Amygdala (tissue), 56 donors: Measurements from ENCODE around the gene SRGAP1.

Source experiments
- DNase-seq, 56 donors: peaks; one replicate each; lab custom pipeline; 2025; lab: John Stamatoyannopoulos, UW

SRGAP1 gene

DNA sequence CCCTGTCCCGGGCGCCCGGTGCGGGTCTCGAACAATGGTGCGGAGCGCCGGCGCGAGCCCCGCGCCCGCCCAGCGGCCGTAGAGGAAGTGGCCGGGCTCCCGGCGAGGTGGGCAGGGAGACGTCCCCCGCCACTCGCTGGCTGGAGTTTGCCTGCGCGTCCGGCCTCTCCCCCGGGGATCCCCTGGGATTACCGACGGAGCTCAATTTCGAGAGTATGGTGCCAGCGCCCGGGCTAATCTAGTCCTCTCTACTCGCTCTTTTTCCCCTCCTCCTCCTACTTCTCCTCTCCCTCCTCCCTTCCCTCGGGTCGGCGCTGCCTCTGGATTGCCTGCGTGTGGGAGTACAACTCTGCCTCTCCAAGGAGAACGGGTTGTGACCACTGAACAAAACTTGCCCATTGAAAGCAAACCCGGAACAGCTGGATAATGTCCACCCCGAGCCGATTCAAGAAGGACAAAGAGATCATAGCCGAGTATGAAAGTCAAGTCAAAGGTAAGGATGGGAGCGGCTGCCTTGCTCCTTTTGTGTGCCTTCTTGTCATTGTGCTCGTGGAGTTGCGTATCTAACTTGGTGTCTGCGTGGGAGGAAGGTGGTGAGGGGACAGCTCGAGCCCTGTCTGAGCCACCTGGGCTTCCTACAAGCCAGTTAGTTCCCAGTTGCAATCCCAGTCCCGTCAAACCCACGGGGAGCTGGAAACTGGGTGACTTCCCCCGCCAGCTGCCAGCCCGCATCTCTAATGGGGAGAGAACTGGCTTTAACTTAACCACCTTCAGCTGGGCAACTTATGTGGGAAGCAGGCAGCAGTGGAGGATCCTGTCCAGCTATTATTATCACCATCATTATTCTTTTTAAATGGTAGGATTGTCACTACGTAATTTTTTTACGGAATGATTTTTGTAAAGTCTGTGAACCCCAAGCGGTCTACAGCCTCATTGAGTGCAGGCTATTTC, at the start of gene SRGAP1:
SRGAP1 (plus strand) TSS at position 310 of the 951 bp plus-strand sequence; CDS start at position 427, 117 bp downstream.
- peak in 47 of 56 donors; percentile 12 to 80 (median 60) for DNase-seq

DNA sequence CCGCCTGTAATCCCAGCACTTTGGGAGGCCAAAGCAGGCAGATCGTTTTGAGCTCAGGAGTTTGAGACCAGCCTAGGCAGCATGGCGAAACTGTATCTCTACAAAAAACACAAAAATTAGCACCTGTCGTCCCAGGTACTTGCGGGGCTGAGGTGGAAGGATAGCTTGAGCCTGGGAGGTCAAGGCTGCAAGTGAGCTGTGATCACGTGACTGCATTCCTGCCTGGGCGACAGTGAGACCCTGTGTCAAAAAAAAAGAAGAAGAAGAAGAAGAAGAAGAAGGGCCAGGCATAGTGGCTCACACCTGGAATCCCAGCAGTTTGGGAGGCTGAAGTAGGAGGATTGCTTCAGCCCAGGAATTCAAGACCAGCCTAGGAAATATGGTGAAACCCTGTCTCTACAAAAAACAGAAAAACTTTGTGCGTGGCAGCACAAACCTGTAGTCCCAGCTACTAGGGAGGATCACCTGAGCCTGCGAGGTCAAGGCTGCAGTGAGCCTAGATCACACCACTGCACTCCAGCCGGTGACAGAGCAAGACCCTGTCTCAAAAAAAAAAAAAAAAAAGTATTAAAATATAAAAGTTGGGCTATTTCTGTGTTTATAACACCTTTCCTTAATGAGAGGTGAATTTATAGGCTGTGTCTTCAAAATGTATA, 49.3 kb upstream of the SRGAP1 start:
- DNase-seq = no peak

DNA sequence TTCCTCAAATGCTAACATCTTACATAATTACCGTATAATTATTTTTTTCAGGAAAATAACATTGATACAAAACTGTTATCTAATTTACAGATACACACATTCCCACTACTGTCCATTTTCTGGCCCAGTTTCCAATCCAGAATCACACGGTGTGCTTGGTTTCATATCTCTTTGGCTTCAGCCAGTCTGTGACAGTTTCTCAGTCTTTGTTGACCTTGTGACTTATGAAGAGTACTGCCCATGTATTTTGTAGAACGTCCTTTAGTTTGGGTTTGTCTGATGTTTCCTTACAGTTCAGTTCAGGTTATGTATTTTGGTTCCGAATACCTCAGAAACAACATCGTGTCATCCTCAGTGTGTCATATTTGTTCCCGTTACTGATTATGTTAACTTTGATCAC, 48.6 kb upstream of the SRGAP1 start:
- DNase-seq = no peak

DNA sequence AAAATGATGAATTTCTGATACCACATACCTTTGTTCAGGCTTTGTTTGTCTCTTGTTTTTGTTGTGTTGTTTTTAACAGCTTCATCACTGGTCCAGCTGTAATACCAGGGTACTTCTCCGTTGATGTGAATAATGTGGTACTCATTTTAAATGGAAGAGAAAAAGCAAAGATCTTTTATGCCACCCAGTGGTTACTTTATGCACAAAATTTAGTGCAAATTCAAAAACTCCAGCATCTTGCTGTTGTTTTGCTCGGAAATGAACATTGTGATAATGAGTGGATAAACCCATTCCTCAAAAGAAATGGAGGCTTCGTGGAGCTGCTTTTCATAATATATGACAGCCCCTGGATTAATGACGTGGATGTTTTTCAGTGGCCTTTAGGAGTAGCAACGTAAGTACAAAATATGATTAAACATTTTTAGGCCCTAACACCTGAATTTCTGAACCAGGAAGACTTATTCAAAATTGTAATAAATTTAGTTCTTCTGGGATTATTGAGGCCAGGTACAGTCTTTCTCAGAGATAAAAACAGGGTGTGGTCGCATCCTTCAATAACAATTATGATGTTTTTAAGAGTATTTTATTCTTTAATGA, 42.4 kb upstream of the SRGAP1 start:
- DNase-seq = peak in 1 of 56 donors; percentile 34

DNA sequence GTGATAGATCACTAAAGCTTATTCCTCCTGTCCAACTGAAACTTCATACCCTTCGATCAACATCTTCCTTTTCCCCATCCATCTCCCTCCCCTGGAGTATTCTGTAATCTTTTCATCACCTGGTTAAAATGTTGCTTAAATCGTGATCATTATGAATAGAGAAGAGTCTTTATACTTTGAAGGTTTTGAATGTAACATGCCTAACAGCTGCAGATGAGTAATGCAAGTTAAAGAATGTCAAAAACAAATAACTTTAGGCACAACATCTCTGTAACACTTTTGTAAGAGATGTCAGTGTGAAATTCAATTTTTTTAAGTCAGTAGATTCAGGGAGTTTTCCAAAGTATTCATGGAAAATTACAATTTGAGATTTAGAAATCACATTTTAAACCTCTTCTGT, 39.8 kb upstream of the SRGAP1 start:
- no peak for DNase-seq

DNA sequence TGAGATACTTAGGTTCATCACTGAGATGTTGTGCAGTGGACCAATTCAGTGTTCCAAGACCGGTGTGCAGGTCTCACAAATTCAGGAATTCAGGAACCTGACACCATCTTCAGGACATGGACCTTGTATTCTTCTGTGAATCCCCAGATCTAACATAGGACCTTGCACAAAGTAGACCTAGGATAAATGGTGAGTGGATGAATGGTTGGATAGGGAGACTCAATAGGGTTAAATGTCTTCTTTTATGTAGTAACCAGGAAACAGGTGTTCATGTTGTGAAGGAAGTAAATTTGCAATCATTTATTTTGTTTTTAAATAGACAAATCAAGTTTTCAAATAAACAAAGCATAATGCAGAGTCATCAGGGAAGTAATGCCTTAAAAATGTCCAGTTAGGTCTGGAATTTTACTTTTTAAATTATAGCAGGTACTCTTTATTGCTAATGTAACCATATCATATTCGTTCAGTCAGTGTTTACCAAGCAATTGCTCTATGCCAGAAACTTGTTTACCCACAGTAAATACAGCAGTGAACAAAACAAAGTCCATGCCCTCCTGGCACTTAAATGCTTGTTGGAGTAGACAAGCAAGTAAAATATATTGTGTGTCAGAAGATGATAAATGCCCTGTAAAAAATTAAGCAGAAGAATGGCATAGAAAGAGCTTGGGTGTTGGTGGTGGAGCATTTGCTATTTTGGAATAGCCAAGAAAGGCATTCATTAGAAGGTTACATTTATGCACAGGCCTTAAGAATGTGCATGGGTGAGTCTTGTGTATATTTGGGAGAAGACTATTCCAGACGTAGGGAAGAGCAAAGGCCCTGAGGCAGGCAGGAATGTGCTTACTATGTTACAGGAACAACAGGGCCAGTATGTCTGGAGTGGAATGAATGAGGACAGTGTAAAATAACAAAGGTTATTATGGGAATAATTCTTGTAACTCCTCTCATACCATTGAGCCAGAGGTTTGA, 38.5 kb upstream of the SRGAP1 start:
- no peak for DNase-seq

DNA sequence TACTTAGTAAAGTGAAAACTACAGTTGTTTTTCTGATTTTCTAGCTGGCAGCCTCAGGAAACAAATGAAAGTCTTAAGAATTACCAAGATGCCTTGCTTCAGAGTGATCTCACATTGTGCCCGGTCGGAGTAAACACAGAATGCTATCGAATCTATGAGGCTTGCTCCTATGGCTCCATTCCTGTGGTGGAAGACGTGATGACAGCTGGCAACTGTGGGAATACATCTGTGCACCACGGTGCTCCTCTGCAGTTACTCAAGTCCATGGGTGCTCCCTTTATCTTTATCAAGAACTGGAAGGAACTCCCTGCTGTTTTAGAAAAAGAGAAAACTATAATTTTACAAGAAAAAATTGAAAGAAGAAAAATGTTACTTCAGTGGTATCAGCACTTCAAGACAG, 35.9 kb upstream of the SRGAP1 start:
- no peak for DNase-seq

DNA sequence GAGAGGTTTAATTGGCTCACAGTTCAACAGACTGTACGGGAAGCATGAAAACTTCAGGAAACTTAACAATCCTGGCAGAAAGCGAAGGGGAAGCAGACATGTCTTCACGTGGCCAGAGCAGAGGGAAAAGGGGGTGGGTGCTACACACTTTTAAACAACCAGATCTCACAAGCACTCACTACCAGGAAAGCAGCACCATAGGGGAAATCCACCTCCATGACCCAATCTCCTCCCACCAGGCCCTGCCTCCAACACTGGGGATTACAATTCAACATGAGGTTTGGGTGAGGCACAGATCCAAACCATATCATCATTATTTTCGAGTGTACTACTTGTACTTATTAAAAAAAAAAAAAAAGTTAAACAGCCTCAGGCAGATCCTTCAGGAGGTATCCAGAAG, 34.9 kb upstream of the SRGAP1 start:
- DNase-seq = no peak

DNA sequence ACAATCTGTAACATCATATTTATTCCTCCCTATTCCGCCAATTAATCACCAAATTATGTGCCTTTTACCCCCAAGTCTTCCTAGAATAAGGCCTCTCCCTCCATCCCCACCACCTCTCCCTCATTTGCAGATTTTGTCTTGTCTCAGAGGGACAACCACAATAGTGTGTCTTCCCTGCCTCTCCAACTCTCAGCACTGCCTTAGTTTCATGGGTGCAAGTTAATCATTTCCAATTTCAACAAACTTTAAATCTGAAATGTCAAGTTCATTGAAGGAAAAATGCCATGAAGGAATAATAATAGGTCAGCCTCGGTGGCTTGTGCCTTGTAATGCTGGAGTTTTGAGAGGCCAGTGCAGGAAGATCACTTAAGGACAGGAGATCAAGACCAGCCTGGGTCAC, 33.2 kb upstream of the SRGAP1 start:
- no peak for DNase-seq

DNA sequence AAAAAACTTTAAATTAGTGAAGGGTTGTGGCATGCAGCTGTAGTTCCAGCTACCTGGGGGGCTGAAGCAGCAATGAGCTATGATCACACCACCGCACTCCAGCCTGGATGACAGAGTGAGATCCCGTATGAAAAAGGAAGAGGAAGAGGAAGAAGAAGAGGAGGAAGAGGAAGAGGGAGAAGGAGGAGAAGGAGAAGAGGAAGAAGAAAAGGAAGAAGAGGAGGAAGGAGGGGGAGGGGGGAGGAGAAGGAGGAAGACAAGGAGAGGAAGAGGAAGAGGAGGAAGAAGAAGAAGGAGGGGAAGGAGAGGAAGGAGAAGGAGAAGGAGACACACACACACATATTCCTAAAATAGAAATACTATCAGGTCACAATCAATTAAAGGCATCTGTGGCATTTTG, 32.7 kb upstream of the SRGAP1 start:
- DNase-seq = no peak

DNA sequence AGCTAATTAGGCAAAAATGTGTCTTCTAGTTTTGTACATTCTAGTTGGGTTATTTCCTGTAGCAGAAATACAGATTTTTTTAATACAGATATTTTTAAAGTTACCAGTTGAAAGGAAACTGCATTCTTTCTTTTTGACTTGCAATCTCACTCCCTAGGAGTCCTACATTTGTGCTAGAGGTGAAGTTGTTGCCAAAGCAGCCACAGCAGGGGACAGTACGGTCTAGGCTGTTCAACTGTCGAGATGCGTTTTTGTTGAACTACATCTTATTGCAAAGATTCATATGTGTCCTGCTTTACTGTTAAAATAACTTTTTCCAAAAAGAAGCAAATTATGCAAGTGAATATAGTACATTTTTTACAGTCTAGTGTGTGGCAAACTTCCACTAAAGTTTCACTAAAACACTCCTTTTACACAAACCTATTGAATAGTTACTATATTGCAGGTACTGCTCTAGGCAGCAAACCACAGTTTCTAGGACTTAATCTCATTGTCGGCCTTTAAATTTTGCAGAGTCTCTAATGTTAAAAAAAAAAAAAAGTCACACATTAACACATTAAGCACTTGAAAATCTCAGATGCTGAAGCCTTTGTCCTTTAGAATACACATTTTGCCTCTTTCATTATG, 30.2 kb upstream of the SRGAP1 start:
- no peak for DNase-seq

DNA sequence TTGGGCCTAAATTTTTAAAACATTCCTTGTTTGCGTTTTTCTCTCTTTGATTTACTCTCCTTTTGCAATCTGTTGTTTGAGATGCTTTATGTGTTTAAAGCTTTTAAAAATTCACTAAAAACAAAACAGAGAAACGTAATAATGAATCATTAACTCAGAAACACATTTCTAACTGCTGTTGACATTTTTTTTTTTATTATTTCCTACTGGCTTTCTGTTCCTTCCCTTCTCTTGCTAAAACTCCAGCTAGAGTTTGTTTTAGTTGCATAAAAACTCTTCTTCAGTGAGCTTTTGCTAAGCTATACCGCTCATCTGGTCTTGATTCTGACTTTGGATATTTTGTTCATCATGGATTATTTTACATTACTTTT, 29.0 kb upstream of the SRGAP1 start:
- DNase-seq = no peak

DNA sequence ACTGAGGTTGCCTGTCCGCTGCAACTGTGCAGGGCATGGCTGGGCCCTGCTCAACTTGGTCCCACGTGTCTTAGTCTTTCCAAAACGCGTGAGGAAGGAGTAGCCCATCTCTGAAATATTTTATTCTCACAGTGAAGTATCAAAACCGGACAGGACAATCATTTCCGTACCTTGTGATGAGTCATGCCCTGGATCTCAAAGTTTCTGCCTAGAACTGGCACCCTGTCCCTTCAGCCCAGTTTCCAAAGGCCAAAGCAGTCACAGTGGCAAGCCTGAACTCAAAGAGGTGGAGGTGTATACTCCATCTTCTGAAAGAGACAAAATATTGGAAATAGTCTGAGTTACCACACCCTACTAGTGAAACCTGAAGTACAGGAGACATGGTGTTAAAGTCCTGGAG, 28.5 kb upstream of the SRGAP1 start:
- no peak for DNase-seq

DNA sequence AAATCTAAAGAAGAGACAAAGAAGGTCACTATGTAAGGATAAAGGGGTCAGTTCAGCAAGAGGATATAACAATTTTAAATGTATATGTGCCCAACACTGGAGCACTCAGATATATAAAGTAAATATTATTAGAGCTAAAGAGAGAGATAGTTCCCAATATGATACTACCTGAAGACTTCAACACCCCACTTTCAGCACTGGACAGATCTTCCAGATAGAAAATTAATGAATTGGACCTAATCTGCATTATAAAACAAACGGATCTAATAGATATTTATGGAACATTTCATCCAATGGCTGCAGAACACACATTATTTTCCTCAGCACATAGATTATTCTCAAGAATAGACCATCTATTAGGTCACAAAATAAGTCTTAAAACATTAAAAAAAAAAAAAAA, 24.1 kb upstream of the SRGAP1 start:
- no peak for DNase-seq

DNA sequence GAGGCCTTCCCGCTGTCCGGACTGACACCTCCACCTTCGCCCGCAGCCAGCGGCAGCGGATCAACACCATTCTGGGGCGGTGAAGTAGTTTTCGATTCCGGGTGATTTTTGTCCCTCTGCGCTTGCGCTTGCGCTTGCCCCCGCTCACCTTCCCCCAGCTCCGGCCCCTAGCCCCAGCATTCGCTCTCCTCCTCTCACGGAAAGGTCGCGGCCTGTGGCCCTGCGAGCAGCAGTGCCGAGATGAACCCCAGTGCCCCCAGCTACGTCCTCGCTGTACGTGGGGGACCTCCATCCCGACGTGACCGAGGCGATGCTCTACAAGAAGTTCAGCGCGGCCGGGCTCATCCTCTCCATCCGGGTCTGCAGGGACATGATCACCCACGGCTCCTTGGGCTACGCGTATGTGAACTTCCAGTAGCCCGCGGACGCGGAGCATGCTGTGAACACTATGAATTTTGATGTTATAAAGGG, 22.7 kb upstream of the SRGAP1 start:
- peak in 8 of 56 donors; percentile 5 to 35 (median 30) for DNase-seq

DNA sequence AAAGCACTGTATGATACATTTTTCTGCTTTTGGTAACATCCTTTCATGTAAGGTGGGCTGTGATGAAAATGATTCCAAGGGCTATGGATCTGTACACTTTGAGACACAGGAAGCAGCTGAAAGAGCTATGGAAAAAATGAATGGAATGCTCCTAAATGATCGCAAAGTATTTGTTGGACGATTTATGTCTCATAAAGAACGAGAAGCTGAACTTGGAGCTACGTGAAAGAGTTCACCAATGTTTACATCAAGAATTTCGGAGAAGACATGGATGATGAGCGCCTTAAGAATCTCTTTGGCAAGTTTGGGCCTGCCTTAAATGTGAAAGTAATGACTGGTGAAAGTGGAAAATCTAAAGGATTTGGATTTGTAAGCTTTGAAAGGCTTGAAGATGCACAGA, 22.1 kb upstream of the SRGAP1 start:
- DNase-seq = no peak

DNA sequence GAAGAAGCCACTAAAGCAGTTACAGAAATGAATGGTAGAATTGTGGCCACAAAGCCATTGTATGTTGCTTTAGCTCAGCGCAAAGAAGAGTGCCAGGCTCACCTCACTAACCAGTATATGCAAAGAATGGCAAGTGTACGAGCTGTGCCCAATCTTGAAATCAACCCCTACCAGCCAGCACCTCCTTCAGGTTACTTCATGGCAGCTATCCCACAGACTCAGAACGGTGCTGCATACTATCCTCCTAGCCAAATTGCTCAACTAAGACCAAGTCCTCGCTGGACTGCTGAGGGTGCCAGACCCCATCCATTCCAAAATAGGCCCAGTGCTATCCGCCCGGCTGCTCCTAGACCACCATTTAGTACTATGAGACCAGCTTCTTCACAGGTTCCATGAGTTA, 21.5 kb upstream of the SRGAP1 start:
- no peak for DNase-seq

DNA sequence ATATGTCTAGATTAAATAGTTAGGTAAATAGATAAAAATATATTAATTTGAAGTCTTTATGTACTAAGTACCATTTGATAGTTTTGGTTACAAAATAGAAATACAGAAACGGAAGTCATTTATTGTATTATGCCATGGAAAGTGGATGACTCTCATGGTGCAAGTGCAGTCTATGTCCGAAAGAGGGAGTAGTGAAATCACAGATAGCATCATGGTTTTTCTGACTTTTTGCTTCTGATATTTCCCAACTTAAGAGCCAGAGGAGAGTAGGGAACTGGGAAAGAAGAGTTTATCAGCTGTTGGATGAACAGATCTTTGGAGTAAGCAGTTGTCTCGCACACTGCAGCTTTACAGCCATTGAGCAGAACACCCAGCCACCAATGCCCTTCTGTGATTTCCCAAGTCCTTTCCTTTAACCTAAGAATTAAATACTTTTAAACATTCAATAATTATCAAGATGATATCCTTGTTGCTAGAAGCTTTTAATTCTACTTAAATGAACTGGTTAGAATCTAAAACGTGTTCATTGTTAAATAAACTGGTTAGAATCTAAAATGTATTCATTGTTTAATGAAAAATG, 18.4 kb upstream of the SRGAP1 start:
- DNase-seq = peak in 3 of 56 donors; percentile 4 to 18 (median 12)

DNA sequence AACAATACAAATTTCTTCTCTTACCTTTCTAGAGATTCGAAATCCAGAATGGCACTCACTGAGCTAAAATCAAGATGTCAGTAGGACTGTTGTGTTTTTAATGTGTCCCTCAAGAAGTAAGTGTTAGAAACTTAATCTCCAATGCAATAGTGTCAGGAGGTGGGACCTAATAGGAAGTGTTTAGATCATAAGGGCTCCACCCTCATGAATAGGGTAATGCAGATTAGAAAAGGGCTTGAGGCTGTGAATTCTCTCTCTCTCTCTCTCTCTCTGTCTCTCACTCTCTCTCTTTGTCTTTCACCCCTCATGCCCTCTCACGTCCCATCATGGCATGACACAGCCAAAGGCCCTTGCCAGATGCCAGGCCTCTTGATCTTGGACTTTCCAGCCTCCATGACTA, 15.6 kb upstream of the SRGAP1 start:
- DNase-seq = no peak
